ENCODE measurements around the gene AMT.
"Not testable (repeated sequence)": the region's sequence is repeated elsewhere in the genome, so short reads cannot be mapped to it uniquely, and the experiment has no call there.

The AMT gene

DNA sequence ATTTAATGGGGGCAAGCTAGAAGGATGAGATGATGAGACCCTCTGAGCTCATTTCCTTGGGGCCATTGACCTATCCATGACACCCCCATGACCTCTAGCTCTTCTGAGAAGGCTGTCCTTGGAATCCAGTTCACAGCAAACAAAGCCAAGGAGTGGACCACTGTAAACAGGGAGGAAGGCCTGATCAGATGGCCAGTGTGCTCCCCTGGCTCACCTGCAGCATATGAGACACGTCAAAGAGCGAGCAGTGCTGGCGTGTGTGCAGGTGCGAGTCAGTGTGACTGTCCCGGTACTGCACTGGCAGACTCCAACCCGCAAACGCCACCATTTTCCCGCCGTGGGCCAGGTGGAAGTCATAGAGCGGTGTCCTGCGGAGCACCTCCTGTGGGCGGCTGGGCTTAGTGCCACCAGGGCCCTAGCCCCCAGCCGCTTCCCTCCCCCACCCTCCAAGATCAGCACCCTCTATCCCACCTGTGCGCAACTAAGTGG is 339 bp downstream of the AMT start:
- DNase-seq (ENCODE audit: low read depth): no peak

GRCh38 chr3:49417516-49418120 is 4.7 kb downstream of the AMT start:
- no peak for DNase-seq (ENCODE audit: low read depth)

DNA sequence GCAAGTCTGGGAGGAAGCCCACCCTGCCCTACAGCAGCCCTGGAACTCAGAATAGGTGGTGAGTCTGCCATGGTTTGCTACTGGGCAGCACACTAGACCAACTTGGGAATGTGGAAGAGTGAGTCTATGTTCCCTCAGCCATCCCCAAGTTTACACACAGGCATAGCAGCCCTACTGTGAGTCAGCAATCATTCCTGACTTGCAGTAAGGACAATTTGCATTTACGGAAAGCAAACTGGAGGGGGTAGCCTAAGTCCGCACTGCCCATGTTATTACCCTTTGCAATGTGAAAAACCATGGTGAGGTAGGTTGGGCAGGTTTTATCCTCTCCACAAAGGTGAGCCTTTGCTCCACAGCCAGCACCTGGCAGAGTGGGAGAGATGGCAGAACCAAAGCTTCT is 5.4 kb downstream of the AMT start:
- no peak for DNase-seq (ENCODE audit: low read depth)

- DNase-seq (ENCODE audit: low read depth): no peak
These were observed 6.2 kb downstream of the AMT start for GRCh38 chr3:49415931-49416601.

DNA sequence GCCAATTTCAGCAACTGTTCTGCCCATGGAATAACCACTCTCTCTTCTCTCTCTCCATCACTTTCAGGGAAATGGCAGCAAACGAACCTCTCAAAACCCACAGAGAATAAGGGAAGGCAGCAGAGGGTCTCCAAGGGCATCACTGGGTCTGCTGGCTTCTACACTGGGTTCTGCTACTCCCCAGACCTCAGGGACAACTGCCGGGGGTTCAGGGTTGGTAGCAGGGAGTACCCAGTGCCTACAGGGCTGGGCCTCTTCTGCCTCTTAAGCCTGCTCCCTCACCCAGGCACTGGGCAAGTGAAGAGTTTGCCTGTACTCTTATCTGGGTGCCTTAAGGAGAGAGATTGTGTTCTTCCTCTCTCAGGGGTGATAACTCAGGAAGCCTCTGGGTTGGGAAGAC is 7.5 kb downstream of the AMT start:
- DNase-seq (ENCODE audit: low read depth): no peak

DNA sequence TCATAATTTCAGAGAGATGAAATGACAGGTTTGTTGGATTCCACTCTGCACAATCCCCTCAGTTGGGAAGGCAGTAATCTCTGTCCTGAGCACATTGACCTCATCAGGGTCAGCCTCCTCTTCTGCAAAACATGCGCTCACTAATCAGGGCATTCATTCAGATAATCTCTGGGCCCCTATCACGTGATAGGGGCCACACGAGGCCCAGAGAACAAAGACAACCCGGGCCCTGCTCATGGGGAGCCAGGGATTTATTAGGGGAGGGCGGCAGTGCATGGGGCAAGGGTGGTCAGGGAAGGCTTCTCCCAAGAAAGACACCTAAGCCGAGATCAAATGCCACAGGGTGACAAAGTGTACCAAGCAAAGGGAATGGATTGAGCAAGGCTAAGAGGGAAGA is 8.9 kb downstream of the AMT start:
- DNase-seq (ENCODE audit: low read depth): no peak

GRCh38 chr3:49412632-49413337 is 9.5 kb downstream of the AMT start:
- DNase-seq (ENCODE audit: low read depth): no peak

GRCh38 chr3:49411968-49412631 is 10.2 kb downstream of the AMT start, which contains the start of the genes RHOA and TCTA:
Gene RHOA (minus strand): TSS chr3:49411976. CDS start chr3:49375589, 36,387 bp downstream.
Gene TCTA (plus strand): TSS chr3:49412423. CDS start chr3:49412427, 4 bp downstream.
- DNase-seq (ENCODE audit: low read depth): peak; percentile 99

- no peak for DNase-seq (ENCODE audit: low read depth)
These were observed 10.7 kb downstream of the AMT start for GRCh38 chr3:49411535-49411967.

DNA sequence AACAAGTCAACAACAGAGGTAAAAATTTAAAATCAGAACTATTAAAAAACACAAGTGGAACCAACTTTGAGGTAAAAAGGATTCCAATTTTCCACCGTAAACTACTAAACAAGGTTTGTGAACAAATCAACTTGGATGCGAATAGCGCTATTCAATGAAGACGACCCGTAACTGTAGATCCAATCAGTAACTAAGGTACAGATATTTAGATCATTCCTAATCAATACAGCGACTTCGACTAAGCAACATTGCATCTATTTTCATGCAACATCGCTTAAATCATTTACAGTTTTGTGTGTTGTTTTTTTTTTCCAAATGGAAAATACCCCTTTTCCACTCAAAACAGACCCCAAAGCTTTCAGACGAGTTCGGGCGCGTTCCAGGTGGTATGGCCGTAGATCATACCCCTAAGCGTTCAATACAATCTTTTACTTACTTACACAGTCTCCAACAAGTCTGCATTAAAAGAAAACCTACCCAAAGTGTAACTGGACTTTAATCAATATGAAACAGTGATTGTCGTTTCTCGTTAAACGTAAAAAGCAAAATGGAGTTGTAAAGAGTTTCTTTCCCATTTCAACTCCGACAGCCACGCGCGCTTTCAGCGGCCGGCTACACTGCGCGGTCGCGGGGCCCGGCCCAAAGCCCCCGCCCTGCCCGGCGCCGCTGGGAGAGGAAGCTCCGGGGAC is 11.3 kb downstream of the AMT start:
- DNase-seq (ENCODE audit: low read depth): no peak

GRCh38 chr3:49410066-49410845 is 12.0 kb downstream of the AMT start:
- no peak for DNase-seq (ENCODE audit: low read depth)

GRCh38 chr3:49406571-49407565 is 15.4 kb downstream of the AMT start:
- DNase-seq (ENCODE audit: low read depth): no peak

DNA sequence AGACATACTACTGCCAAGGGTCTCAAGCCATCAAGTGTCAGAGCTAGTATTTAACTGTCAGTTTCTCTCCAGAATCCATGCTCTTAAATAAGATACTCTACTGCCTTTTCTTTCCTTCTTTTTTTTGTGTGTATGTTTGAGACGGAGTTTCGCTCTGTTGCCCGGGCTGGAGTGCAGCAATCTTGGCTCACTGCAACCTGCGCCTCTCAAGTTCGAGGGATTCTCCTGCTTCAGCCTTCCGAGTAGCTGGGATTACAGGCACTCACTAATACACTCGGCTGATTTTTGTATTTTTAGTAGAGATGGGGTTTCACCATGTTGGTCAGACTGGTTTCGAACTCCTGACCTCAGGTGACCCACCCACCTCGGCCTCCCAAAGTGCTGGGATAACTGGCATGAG is 16.7 kb downstream of the AMT start:
- not testable (repeated sequence) for DNase-seq (ENCODE audit: low read depth)

DNA sequence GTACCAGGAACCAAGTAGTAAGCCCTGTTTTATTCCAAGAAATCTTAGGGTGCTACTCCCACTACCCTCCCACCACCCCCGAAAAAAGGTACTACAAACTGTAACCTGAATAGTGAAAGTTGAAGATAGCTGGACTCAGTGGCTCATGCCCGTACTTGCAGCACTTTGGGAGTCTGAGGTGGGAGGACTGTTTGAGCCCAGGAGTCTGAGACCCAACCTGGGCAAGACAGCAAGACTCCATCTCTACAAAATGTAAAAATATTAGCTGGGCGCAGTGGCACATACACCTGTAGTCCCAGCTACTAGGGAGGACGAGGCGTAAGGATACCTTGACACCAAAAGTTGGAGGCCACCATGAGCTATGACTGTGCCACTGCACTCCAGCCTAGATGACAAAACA is 18.4 kb downstream of the AMT start:
- no peak for DNase-seq (ENCODE audit: low read depth)

DNA sequence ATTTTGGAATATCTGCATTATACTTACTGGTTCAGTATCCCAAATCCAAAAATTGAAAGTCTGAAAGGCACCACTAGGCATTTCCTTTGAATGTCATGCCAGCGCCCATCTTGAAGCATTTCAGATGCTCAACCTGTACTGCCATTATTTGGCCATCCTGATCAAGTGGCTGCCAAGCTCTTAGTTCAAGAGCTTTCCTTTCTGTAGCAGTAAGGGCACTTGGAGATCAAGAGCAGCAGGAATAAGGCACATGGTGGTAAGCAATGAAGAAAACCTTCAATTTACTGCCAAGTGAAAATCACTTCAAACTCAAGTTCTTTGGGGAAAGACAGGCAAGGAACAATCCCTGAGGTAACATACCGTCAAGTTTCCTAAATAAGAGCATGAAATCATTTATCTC is 20.5 kb downstream of the AMT start:
- DNase-seq (ENCODE audit: low read depth): no peak

DNA sequence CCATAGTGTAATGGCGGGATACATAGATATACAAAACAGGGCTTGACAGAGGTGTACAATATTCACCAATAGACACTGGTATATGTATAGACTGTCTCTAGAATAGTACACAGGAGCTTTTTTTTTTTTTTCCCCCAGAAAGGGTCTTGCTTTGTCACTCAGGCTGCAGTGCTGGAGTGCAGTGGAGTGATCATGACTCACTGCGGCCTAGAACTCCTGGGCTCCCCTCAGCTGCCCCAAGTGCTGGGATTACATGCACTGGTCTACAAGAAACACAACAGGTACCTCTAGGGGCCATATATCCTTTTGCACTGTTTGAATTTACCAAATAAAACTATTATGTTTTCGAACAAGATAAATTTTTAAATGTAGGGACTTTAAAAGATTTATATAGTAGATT is 22.8 kb downstream of the AMT start:
- DNase-seq (ENCODE audit: low read depth): no peak

- no peak for DNase-seq (ENCODE audit: low read depth)
These were observed 24.8 kb downstream of the AMT start for GRCh38 chr3:49397470-49397869.

DNA sequence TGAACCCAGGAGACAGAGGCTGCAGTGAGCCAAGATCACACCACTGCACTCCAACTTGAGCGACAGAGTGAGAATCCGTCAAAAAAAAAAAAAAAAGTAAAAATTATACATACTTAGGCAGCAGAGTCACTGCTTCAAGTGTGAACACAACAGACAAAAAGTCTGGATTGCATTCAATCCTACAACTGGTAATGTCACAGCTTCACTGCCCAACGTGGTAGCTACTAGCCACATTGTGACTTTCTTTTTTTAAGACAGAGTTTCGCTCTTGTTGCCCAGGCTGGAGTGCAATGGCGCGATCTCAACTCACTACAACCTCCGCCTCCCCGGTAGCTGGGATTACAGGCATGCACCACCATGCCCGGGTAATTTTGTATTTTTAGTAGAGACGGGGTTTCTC is 31.0 kb downstream of the AMT start:
- DNase-seq (ENCODE audit: low read depth): not testable (repeated sequence)

DNA sequence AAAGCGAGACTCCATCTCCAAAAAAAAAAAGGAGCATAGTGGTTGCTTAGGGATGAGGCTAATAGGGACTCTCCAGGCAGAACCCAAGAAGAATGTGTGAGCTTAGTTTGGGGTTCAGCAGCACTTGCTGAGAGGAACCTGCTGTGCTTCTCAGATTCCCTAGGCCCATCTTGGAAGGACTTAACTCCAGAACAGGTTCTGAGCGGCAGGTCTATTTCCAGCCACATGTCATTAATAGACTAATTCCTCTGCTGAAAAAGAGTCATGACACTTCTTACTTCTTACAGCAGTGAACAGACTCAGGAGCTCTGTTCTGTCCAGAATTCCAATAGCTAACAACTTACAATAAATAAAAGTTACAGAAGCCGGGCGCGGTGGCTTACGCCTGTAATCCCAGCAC is 33.0 kb downstream of the AMT start:
- no peak for DNase-seq (ENCODE audit: low read depth)

DNA sequence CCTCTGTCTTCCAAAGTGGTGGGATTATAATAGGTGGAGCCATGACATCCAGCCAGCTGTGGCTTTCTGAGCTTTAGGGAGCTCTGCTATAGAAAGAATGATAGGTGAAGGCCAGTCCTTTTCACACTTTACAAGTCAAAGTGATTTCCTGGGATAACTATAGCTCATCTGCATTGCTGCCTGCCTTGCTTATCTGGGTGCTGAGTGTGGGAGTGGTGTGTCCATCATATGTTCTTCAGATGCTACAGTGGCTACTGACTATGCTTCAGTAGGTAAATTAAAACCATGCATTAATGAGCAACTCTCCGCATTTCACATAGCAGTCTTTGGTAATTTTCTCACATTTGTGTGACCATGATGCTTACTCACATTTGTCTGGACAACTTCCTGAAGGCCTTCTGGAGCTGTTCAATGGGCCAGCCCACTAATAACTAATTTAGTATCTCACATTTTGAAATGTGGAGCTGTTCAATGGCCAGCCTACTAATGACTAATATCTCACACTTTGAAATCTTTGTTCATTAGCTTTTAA is 33.9 kb downstream of the AMT start:
- no peak for DNase-seq (ENCODE audit: low read depth)
